Spinal cord (tissue), 10 donors: ENCODE data around the gene ASIC3. TPM values are rescaled to one million over a fixed set of nuclear protein-coding genes. Genes with fewer than 3 reads are reported as not detected.
A peak's percentile ranks its signal among the peaks of the same experiment; 100 is the strongest.

Source experiments
- DNase-seq, 6 donors: peaks; one replicate each; pipeline versions ENCODE4 v3.0.0 to v3.0.0-alpha.2; 2013 to 2015; ENCODE audit warnings: low spot score in 6 of 6, low read depth in 4 of 6
- H3K27ac ChIP-seq: one replicate; pipeline ENCODE4 v1.5.1; 2013; ENCODE audit warnings: low read depth, low read length, control low read depth
- H3K27me3 ChIP-seq: one replicate; pipeline ENCODE4 v1.6.1; 2013; ENCODE audit warnings: low read length; ENCODE audit not compliant: control insufficient read depth, insufficient read depth
- H3K36me3 ChIP-seq: one replicate; pipeline ENCODE4 v1.6.1; 2013; ENCODE audit warnings: low read length; ENCODE audit not compliant: control insufficient read depth, insufficient read depth
- H3K4me1 ChIP-seq: one replicate; pipeline ENCODE4 v1.6.1; 2013; ENCODE audit warnings: low read length; ENCODE audit not compliant: control insufficient read depth, insufficient read depth
- H3K4me3 ChIP-seq: one replicate; pipeline ENCODE4 v1.5.1; 2013; ENCODE audit warnings: low read depth, low read length, control low read depth
- H3K9me3 ChIP-seq: one replicate; pipeline ENCODE4 v1.6.1; 2013; ENCODE audit warnings: low read length; ENCODE audit not compliant: control insufficient read depth, insufficient read depth
- WGBS: methylation state at CpG from one replicate; pipeline ENCODE4 v1.1.5; 2013; ENCODE audit warnings: missing lambda C conversion rate; ENCODE audit not compliant: insufficient coverage; 5-methylcytosine and 5-hydroxymethylcytosine counted together
- polyA plus RNA-seq, 2 donors: library from polyadenylated mRNA; unstranded; fragments of 120-200 nt; gene quantifications; one replicate each; pipeline ENCODE4 v1.2.1, GENCODE V29; 2013; ENCODE audit not compliant: insufficient read length in 2 of 2
- total RNA-seq, 2 donors: library from RNA; depleted of rRNA in 1 of 2; stranded (reverse); fragments of 120-200 nt in 1 of 2; fragments of >200 nt in 1 of 2; gene quantifications; one replicate each; pipeline versions ENCODE4 v1.2.3 to v1.2.4, GENCODE V29; 2013 to 2014
- donor health status: healthy.

Gene ASIC3
- total and polyA plus RNA-seq, 4 donors: 1.5 to 18.0 (median 8.8) TPM

DNA sequence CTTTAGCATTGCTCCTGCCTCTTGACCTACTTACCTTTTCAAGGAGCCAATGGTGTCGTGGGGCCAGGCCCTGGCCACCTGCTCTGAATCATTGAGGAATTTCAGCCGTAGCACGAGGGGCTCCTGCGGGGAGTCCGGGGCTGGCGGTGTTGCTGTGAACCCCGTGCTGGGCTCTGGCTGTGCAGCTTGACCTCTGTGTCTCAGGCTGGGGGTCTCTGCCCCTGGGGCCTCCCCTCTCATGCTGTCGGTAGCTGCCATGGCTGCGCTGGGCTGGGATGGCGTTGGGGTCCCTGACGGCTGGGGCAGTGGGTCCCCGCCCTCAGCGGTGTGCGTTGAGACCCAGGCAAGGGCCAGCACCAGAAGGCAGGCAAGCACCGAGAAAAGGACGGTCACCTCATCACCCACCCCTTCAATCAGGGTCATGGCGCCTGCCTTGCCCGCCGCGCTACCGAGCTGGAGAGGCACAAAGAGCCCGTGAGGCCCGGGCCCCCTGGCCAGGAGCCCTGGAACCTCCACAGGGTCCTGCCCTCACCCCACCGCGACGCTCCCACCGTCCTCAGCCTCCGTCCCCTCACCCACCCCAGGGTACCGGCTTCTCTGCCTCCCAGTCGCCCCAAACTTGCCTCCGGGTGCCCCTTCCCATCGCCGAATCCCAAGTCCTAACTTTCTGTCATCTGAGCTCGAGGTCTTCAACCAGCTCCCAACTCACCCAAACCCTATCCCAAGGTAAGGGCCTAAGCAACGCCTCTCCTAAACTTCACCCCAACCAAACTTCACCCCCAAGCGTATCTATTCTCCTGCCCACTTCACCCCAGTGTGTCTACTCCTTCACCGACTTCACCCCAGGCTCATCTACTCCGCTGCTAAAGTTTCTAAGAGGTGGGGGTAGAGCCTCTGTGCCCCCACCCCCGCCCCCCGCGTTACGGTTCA, 34.1 kb downstream of the ASIC3 start:
- no peak for DNase-seq
- no peaks in the 10 kb centered on the region for H3K27me3 ChIP-seq
- H3K36me3 ChIP-seq: peaks cover 36% of the 10 kb centered on the region
- H3K4me3 ChIP-seq: peak overlapping the region; percentile 68
- 57% methylated on average over 37 of the region's 42 CpGs for WGBS
- H3K9me3 ChIP-seq: no peaks in the 10 kb centered on the region
- no peak overlapping the region for H3K27ac ChIP-seq
- peaks cover 70% of the 10 kb centered on the region for H3K4me1 ChIP-seq

- H3K27ac ChIP-seq: peak within 1 kb of the TSS; percentile 33
- peaks cover 32% of the 10 kb centered on the region for H3K36me3 ChIP-seq
- peaks cover 70% of the 10 kb centered on the region for H3K4me1 ChIP-seq
- peak within 1 kb of the TSS; percentile 68 for H3K4me3 ChIP-seq
- no peaks in the 10 kb centered on the region for H3K9me3 ChIP-seq
- peak in 2 of 6 donors; percentile 90 to 93 for DNase-seq
- no peaks in the 10 kb centered on the region for H3K27me3 ChIP-seq
- under 1% methylated on average over 58 of the region's 69 CpGs for WGBS
These were observed 34.9 kb downstream of the ASIC3 start, which contains the start of gene TMUB1 for GRCh38 chr7:151083071-151083823. TSS of gene TMUB1 (minus strand) at chr7:151083493. CDS start at chr7:151082563, 930 bp downstream.

GRCh38 chr7:151083824-151084160, 35.5 kb downstream of the ASIC3 start:
- WGBS: 11% methylated on average over 2 of the region's 3 CpGs
- H3K9me3 ChIP-seq: no peaks in the 10 kb centered on the region
- peaks cover 31% of the 10 kb centered on the region for H3K36me3 ChIP-seq
- DNase-seq: no peak
- no peaks in the 10 kb centered on the region for H3K27me3 ChIP-seq
- peak overlapping the region; percentile 33 for H3K27ac ChIP-seq
- H3K4me3 ChIP-seq: peak overlapping the region; percentile 68
- H3K4me1 ChIP-seq: peaks cover 70% of the 10 kb centered on the region

DNA sequence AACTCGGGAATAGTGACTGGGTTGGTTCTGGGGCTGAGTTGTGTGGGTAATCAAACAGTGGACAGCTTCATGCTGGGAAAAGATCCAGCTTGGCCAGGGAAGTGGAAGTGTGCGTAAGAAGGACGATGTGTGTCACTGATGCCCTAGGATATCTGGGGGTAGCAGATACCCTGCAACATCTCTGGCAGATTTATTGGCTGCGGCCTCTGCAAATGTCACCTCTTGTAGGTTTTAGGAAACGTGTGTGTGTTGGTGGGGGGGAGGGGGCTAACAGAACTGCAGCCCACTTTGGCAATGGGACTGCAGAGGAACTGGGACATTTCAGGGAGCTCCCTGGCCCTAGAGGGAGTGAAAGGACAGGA, 37.0 kb downstream of the ASIC3 start:
- Histone ChIP-seq H3K4me1 (peaks cover 70% of the 10 kb centered on the region), H3K4me3 (peak overlapping the region; percentile 68), H3K27ac (peak overlapping the region; percentile 97), H3K9me3 (no peaks in the 10 kb centered on the region), H3K27me3 (no peaks in the 10 kb centered on the region), H3K36me3 (peaks cover 34% of the 10 kb centered on the region)
- no peak for DNase-seq
- WGBS: 33% methylated on average over 5 of the region's 5 CpGs

DNA sequence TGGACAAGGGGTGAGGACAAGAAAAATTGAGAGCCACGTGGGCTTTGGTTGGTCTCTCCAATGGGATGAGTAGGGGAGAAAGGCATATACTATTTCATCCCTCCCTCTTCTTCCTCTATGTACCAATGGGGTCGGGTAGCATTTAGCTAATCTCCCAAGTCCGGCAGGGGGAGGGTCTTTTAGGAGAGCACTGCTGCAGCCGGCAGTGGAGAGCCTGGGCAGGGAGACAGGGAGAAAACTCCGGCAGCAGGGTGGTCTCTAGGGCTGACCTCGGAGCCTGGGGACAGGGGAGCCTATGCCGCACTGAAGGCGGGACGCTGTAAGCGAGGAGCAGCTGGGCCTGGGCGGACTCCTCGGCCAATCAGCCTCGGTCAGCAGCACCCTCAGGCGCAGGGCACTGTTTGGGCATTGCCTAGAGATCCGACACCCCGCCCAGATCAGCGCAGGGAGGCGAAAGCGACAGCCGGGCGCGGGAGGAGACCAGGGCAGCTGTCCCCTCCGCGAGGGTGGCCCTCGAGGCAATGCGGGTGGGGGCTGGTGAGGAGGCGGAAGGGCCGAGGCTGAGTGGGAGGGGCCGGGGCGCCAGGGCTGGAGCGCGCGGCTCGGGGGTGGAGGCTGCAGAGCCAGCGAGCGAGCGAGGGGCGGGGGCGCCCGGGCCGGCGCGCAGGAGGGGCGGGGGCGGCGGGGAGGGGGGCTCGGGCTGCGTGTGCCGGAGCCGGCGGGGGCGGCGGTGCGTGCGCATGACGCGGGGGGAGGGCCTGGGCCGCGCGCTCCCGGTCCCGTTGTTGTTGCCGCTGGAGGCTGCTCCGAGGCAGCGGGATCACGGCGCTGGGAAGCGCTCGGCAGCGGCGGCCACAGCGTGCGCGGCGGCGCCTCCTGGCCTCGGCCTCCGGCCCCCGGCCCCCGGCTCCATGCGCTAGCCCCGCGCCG, 37.6 kb downstream of the ASIC3 start, which contains the start of gene AGAP3:
Gene AGAP3, plus strand, starts transcription at position 785 of the 930 bp plus-strand sequence. CDS start 267 bp downstream, outside the sequence.
- peak within 1 kb of the TSS; percentile 74 for H3K4me3 ChIP-seq
- under 1% methylated on average over 72 of the region's 84 CpGs for WGBS

DNA sequence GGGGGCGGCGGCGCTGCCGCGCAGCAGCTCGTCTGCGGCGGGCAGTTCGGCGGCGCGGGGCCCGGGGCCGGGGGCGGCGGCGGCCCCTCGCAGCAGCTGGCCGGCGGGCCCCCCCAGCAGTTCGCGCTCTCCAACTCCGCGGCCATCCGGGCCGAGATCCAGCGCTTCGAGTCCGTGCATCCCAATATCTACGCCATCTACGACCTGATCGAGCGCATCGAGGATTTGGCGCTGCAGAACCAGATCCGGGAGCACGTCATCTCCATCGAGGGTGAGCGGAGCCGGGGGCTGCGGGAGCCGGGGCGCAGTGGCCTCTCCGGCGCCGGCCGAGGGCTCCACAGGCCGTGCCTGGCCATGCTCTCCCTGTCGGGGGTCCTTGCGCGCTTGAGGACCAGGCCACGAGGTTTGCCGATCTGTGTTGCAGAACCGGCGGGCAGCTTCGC, 38.5 kb downstream of the ASIC3 start:
- H3K4me3 ChIP-seq: peak overlapping the region; percentile 74
- H3K27ac ChIP-seq: peak overlapping the region; percentile 80
- H3K36me3 ChIP-seq: peaks cover 35% of the 10 kb centered on the region
- peak in 2 of 6 donors; percentile 72 to 73 for DNase-seq
- H3K27me3 ChIP-seq: no peaks in the 10 kb centered on the region
- H3K4me1 ChIP-seq: peaks cover 70% of the 10 kb centered on the region
- 0% methylated on average over 56 of the region's 56 CpGs for WGBS
- no peaks in the 10 kb centered on the region for H3K9me3 ChIP-seq

More for the DNA sequence above, 37.6 kb downstream of the ASIC3 start, which contains the start of gene AGAP3:
- Histone ChIP-seq H3K4me1 (peaks cover 72% of the 10 kb centered on the region), H3K9me3 (no peaks in the 10 kb centered on the region), H3K36me3 (peaks cover 36% of the 10 kb centered on the region), H3K27ac (peak within 1 kb of the TSS; percentile 97), H3K27me3 (no peaks in the 10 kb centered on the region)
- DNase-seq: peak in 5 of 6 donors; percentile 53 to 94 (median 76)

DNA sequence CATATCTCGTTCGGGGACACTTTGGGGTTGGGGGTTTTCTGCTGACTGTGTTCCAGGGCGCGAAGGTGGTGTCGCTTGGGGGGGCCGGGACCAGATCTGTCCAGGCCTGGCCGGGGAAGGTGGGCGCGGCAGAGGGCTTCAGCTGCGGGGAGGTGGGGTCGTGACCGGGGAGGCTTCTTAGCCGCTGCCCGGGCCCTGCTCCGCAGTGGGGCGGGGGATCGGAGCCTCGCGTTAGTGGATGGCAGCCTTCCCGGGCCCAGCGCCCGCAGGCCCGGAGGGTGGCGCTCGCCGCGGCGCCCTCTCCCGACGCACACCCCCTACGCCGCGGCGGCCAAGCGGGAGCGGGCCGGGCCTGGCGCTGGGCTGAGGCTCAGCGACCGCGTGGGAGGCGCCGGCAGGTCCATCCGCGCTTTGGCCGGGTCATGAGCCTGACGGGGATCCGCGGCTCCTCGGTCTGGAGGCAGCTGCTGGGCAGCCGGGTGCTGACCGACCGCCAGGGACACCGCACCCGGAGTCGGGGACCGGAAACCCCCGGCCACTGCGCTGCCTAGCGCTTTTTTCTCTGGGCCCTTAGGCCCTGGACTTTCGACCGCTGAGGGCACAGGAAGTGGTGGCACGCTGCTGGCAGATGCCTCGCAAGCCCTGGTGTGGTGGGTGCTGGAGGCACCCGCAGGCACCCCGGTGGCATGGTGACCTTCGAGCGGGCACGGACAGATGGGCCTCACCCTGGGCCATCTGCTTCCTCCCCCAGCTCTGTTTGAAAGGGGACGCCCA, 39.1 kb downstream of the ASIC3 start:
- Histone ChIP-seq H3K36me3 (peaks cover 35% of the 10 kb centered on the region), H3K9me3 (no peaks in the 10 kb centered on the region), H3K27ac (peak overlapping the region; percentile 80), H3K4me1 (peaks cover 64% of the 10 kb centered on the region), H3K27me3 (no peaks in the 10 kb centered on the region), H3K4me3 (peak overlapping the region; percentile 74)
- under 1% methylated on average over 70 of the region's 70 CpGs for WGBS
- peak in 2 of 6 donors; percentile 76 to 87 for DNase-seq

DNA sequence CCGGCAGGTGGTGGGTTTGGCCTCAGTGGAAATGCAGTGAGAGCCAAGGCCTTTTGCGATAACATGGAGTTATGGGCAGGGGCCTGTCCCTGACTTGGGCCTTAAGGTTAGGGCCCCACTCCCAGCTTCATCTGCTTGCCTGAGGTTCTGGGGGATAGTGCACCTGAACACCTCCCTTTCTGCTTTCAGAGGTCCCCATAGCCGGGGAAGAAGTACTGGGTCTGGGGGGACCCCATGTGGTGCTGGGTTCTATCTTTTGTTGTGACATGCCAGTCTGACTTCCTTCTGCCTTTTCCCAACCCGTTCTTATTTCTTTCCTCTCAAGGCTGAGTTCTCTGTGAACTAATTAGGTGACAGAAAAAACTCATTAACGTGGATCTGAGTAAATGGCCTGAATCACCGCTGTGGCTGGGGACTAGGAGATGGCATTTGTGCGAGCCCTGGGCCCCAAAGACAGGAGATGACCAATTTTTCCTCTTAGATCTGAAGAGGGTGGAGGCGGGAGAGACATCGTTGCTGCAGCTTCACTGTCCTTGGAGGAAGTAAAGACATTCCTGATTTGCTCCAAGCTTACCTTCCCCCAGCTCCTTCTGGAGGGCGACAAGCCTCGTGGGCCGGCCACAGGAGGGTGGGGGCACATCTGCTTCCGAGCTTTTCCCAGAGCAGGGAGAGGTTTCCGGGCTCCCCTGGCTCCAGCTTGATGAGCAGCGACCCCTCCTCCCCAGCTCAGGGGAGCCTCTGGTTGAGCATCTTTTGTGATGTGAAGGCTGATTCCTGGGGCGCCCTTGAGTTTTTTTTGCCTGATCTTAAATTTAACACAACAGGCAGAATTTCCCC, 39.9 kb downstream of the ASIC3 start:
- H3K9me3 ChIP-seq: no peaks in the 10 kb centered on the region
- peaks cover 57% of the 10 kb centered on the region for H3K4me1 ChIP-seq
- DNase-seq: peak in 2 of 6 donors; percentile 31 to 55
- H3K27ac ChIP-seq: peak overlapping the region; percentile 73
- peak overlapping the region; percentile 74 for H3K4me3 ChIP-seq
- peaks cover 34% of the 10 kb centered on the region for H3K36me3 ChIP-seq
- no peaks in the 10 kb centered on the region for H3K27me3 ChIP-seq
- 19% methylated on average over 11 of the region's 16 CpGs for WGBS
